Measurements from ENCODE around the gene SETD2. TPM values are rescaled to one million over a fixed set of nuclear protein-coding genes. Genes with fewer than 3 reads are reported as not detected.
A peak's percentile ranks its signal among the peaks of the same experiment; 100 is the strongest.
"Not testable (repeated sequence)": the region's sequence is repeated elsewhere in the genome, so short reads cannot be mapped to it uniquely, and the experiment has no call there.

Gene SETD2
- total and polyA plus RNA-seq, 10 donors: 10.4 to 94.0 (median 63.8) TPM

DNA sequence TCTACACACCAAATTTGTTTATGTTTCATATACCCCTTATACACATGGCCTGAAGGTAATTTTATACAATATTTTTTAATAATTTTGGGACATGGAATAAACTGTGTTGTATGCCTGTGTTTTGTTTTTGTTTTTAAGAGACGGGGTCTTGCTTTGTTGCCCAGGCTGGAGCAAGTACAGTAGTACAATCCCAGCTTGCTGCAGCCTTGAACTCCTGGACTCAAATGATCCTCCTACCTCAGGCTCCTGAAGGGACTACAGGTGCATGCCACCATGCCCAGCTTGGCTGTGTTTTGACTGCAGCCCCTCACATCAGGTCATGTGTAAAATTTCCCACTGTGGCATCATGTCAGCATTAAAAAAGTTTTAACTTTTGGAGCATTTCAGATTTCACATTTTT lies 18.6 kb downstream of the SETD2 start:
- Histone ChIP-seq H3K4me1 (peaks cover 25 to 100% (median 82%) of the 10 kb centered on the region in 6 donors), H3K4me3 (no peak overlapping the region), H3K36me3 (peaks cover 0 to 10% (median 0%) of the 10 kb centered on the region in 6 donors), H3K9me3 (no peaks in the 10 kb centered on the region), H3K27me3 (replicated peaks in 1 of 7) (no peaks in the 10 kb centered on the region), H3K27ac (no peak overlapping the region)
- intact Hi-C loops (cut with DNase I; ENCODE audit: low total_unique reads): no loop called here
- WGBS, 5 donors: 92 to 100% (median 95%) methylated on average over 1 of the region's 1 CpG
- TF ChIP-seq POLR2A (IDR thresholded peaks at IDR 0.05): no peak
- TF ChIP-seq, protein P1, sequence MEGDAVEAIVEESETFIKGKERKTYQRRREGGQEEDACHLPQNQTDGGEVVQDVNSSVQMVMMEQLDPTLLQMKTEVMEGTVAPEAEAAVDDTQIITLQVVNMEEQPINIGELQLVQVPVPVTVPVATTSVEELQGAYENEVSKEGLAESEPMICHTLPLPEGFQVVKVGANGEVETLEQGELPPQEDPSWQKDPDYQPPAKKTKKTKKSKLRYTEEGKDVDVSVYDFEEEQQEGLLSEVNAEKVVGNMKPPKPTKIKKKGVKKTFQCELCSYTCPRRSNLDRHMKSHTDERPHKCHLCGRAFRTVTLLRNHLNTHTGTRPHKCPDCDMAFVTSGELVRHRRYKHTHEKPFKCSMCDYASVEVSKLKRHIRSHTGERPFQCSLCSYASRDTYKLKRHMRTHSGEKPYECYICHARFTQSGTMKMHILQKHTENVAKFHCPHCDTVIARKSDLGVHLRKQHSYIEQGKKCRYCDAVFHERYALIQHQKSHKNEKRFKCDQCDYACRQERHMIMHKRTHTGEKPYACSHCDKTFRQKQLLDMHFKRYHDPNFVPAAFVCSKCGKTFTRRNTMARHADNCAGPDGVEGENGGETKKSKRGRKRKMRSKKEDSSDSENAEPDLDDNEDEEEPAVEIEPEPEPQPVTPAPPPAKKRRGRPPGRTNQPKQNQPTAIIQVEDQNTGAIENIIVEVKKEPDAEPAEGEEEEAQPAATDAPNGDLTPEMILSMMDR (IDR thresholded peaks at IDR 0.05 in 8 of 11, conservative IDR thresholded peaks at IDR 0.05 in 3 of 11): no peak
- no peak for TF ChIP-seq POLR2AphosphoS5 (IDR thresholded peaks at IDR 0.05)
- no peak for DNase-seq

DNA sequence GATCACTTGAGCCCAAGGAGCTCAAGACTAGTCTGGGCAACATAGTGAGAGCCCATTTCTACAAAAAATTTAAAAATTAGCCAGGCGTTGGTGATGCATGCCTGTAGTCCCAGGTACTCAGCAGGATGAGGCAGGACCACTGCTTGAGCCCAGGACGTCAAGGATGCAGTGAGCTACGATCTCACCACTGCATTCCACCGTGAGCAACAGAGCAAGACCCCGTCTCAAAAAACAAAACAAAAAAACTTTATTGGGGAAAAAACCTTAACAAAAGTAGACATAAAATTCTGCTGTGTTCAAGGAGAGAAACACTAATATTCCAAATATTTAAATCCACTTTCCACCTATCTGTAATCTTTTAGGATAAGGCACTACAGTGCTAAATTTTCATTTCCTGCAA lies 20.8 kb downstream of the SETD2 start:
- Histone ChIP-seq H3K9me3 (no peaks in the 10 kb centered on the region), H3K4me3 (no peak overlapping the region), H3K27ac (no peak overlapping the region), H3K36me3 (peaks cover 0 to 10% (median 0%) of the 10 kb centered on the region in 6 donors), H3K27me3 (replicated peaks in 1 of 7) (no peaks in the 10 kb centered on the region), H3K4me1 (peaks cover 18 to 92% (median 69%) of the 10 kb centered on the region in 6 donors)
- intact Hi-C loops (cut with DNase I; ENCODE audit: low total_unique reads): no loop called here
- 81 to 92% (median 90%) methylated on average over 5 of the region's 5 CpGs for WGBS, 5 donors
- TF ChIP-seq, protein P1 (IDR thresholded peaks at IDR 0.05 in 8 of 11, conservative IDR thresholded peaks at IDR 0.05 in 3 of 11): no peak
- TF ChIP-seq POLR2AphosphoS5 (IDR thresholded peaks at IDR 0.05) (no peak), POLR2A (IDR thresholded peaks at IDR 0.05) (no peak)
- DNase-seq: no peak

DNA sequence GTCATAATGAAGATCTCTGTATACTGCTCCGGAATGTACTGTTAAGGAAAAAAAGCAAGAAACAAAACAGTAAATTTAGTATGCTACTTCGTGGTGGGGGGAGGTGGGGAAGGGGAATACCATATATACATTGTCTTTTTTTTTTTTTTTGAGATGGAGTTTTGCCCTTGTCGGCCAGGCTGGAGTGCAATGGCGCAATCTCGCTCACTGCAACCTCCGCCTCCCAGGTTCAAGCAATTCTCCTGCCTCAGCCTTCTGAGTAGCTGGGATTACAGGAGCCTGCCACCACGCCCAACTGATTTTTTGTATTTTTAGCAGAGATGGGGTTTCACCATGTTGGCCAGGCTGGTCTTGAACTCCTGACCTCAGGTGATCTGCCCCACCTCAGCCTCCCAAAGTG lies 21.4 kb downstream of the SETD2 start:
- H3K4me1 ChIP-seq: peaks cover 18 to 90% (median 67%) of the 10 kb centered on the region in 6 donors
- 63 to 89% (median 79%) methylated on average over 7 of the region's 7 CpGs for WGBS, 5 donors
- H3K9me3 ChIP-seq; DNase-seq; H3K27ac ChIP-seq; intact Hi-C loops (cut with DNase I; ENCODE audit: low total_unique reads); H3K27me3 ChIP-seq (replicated peaks in 1 of 7); H3K4me3 ChIP-seq: not testable (repeated sequence)
- peaks cover 0 to 10% (median 0%) of the 10 kb centered on the region in 6 donors for H3K36me3 ChIP-seq

DNA sequence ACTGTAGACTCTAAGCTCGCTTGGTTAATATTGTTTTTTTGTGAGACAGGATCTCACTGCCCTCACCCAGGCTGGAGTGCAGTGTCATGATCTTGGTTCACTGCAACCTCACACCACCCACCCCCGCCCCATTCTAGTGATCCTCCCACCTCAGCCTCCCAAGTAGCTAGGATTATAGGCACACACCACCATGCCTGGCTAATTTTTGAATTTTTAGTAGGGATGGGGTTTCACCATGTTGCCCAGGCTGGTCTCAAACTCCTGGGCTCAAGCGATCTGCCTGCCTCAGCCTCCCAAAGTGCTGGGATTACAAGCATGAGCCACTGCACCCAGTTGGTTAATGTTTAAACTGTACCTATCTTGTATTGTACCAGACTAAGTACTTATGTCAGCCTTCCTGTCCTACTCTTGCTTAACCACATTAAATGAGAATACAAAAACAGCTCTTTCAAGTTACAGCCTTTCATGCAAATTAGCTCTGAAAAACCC lies 22.9 kb downstream of the SETD2 start:
- H3K4me3 ChIP-seq; DNase-seq; H3K36me3 ChIP-seq; H3K9me3 ChIP-seq; H3K27me3 ChIP-seq (replicated peaks in 1 of 7); intact Hi-C loops (cut with DNase I; ENCODE audit: low total_unique reads): not testable (repeated sequence)
- H3K4me1 ChIP-seq: peaks cover 22 to 90% (median 73%) of the 10 kb centered on the region in 6 donors
- WGBS, 5 donors: 67 to 84% (median 75%) methylated on average over 3 of the region's 3 CpGs
- peak overlapping the region in 3 of 8 donors; percentile 26 to 62 (median 39) for H3K27ac ChIP-seq

DNA sequence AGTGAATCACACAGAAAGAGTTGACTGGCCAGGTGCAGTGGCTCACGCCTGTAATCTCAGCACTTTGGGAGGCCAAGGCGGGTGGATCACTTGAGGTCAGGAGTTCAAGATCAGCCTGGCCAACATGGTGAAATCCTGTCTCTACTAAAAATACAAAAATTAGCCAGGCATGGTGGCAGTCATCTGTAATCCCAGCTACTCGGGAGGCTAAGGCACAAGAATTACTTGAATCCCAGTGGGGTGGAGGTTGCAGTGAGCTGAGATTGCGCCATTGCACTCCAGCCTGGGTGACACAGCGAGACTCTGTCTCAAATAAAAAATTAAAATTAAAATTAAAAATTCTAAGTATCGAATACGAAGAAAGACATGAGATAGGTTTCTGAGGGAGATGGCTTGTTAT lies 23.4 kb downstream of the SETD2 start:
- H3K27me3 ChIP-seq (replicated peaks in 1 of 7); H3K4me3 ChIP-seq; H3K9me3 ChIP-seq; DNase-seq; H3K36me3 ChIP-seq; intact Hi-C loops (cut with DNase I; ENCODE audit: low total_unique reads): not testable (repeated sequence)
- WGBS, 5 donors: 72 to 89% (median 84%) methylated on average over 7 of the region's 7 CpGs
- Histone ChIP-seq H3K4me1 (peaks cover 20 to 90% (median 73%) of the 10 kb centered on the region in 6 donors), H3K27ac (peak overlapping the region in 3 of 8 donors; percentile 26 to 62 (median 39))
- TF ChIP-seq POLR2A (IDR thresholded peaks at IDR 0.05): peak in 1 of 3 donors; percentile 9

DNA sequence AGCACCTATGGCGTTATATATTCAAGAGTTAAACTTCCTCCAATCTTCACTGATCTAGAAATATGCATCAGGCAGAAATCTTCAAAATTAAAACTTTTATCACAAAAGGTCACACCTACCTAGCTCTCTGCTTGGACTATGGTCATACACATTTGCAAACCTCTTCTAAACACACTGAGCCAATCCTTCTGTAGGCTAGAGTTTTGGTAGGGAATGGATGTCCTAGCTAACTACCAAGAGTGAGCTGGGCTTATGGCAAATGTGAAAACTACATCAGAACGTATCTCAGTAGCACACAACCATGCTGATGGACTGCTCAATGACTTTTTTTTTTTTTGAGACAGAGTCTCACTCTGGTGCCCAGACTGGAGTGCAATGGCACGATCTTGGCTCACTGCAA lies 29.6 kb downstream of the SETD2 start:
- Histone ChIP-seq H3K36me3 (no peaks in the 10 kb centered on the region), H3K9me3 (no peaks in the 10 kb centered on the region), H3K27me3 (replicated peaks in 1 of 7) (no peaks in the 10 kb centered on the region), H3K4me1 (peaks cover 8 to 91% (median 57%) of the 10 kb centered on the region in 6 donors), H3K27ac (peak overlapping the region in 1 of 8 donors; percentile 10), H3K4me3 (no peak overlapping the region)
- intact Hi-C loops (cut with DNase I; ENCODE audit: low total_unique reads): no loop called here
- WGBS, 5 donors: 71 to 83% (median 79%) methylated on average over 3 of the region's 3 CpGs
- no peak for DNase-seq
- TF ChIP-seq POLR2AphosphoS5 (IDR thresholded peaks at IDR 0.05) (no peak), POLR2A (IDR thresholded peaks at IDR 0.05) (no peak)
- TF ChIP-seq, protein P1 (IDR thresholded peaks at IDR 0.05 in 8 of 11, conservative IDR thresholded peaks at IDR 0.05 in 3 of 11): no peak
